Measurements from ENCODE around the gene PARVB.

The PARVB gene

GRCh38 chr22:43990044-43990443, 34.1 kb upstream of the PARVB start:
- no peaks in the 10 kb centered on the region for H3K27me3 ChIP-seq (ENCODE audit: control insufficient read depth, insufficient read depth, low read length, poor library complexity, severe bottlenecking)
- no peak overlapping the region for H3K4me3 ChIP-seq (ENCODE audit: insufficient read depth, low read depth, low read length)
- 88 to 91% methylated on average over 12 to 13 of the region's 13 CpGs for WGBS, 2 experiments
- no peaks in the 10 kb centered on the region for H3K4me1 ChIP-seq (ENCODE audit: control insufficient read depth, insufficient read depth, low read length)
- peaks cover 13% of the 10 kb centered on the region for H3K36me3 ChIP-seq (ENCODE audit: control insufficient read depth, insufficient read depth, low read length)
- no peak overlapping the region for H3K27ac ChIP-seq (ENCODE audit: insufficient read depth, low read depth, low read length, poor library complexity, severe bottlenecking)
- no peaks in the 10 kb centered on the region for H3K9me3 ChIP-seq (ENCODE audit: control insufficient read depth, low read length)

GRCh38 chr22:43991316-43992020, 32.6 kb upstream of the PARVB start:
- H3K27ac ChIP-seq (ENCODE audit: insufficient read depth, low read depth, low read length, poor library complexity, severe bottlenecking), result no peak overlapping the region
- no peak overlapping the region for H3K4me3 ChIP-seq (ENCODE audit: insufficient read depth, low read depth, low read length)
- H3K4me1 ChIP-seq (ENCODE audit: control insufficient read depth, insufficient read depth, low read length), result no peaks in the 10 kb centered on the region
- H3K36me3 ChIP-seq (ENCODE audit: control insufficient read depth, insufficient read depth, low read length), result peaks cover 13% of the 10 kb centered on the region
- H3K9me3 ChIP-seq (ENCODE audit: control insufficient read depth, low read length), result no peaks in the 10 kb centered on the region
- H3K27me3 ChIP-seq (ENCODE audit: control insufficient read depth, insufficient read depth, low read length, poor library complexity, severe bottlenecking), result no peaks in the 10 kb centered on the region
- WGBS, 2 experiments, result 96% methylated on average over 11 of the region's 11 CpGs

GRCh38 chr22:43992331-43992821, 31.7 kb upstream of the PARVB start:
- 90% methylated on average over 16 of the region's 16 CpGs for WGBS, 2 experiments
- H3K9me3 ChIP-seq (ENCODE audit: control insufficient read depth, low read length), result no peaks in the 10 kb centered on the region
- no peaks in the 10 kb centered on the region for H3K4me1 ChIP-seq (ENCODE audit: control insufficient read depth, insufficient read depth, low read length)
- peaks cover 13% of the 10 kb centered on the region for H3K36me3 ChIP-seq (ENCODE audit: control insufficient read depth, insufficient read depth, low read length)
- no peak overlapping the region for H3K27ac ChIP-seq (ENCODE audit: insufficient read depth, low read depth, low read length, poor library complexity, severe bottlenecking)
- no peak overlapping the region for H3K4me3 ChIP-seq (ENCODE audit: insufficient read depth, low read depth, low read length)
- no peaks in the 10 kb centered on the region for H3K27me3 ChIP-seq (ENCODE audit: control insufficient read depth, insufficient read depth, low read length, poor library complexity, severe bottlenecking)

- Histone ChIP-seq H3K27ac (ENCODE audit: insufficient read depth, low read depth, low read length, poor library complexity, severe bottlenecking) (no peak overlapping the region), H3K4me1 (ENCODE audit: control insufficient read depth, insufficient read depth, low read length) (no peaks in the 10 kb centered on the region), H3K27me3 (ENCODE audit: control insufficient read depth, insufficient read depth, low read length, poor library complexity, severe bottlenecking) (no peaks in the 10 kb centered on the region), H3K9me3 (ENCODE audit: control insufficient read depth, low read length) (no peaks in the 10 kb centered on the region), H3K4me3 (ENCODE audit: insufficient read depth, low read depth, low read length) (no peak overlapping the region), H3K36me3 (ENCODE audit: control insufficient read depth, insufficient read depth, low read length) (peaks cover 13% of the 10 kb centered on the region)
- WGBS, 2 experiments, result 49 to 50% methylated on average over 20 of the region's 20 CpGs
Measured at GRCh38 chr22:43993072-43993760, 30.9 kb upstream of the PARVB start.

- no peaks in the 10 kb centered on the region for H3K9me3 ChIP-seq (ENCODE audit: control insufficient read depth, low read length)
- H3K4me1 ChIP-seq (ENCODE audit: control insufficient read depth, insufficient read depth, low read length), result no peaks in the 10 kb centered on the region
- H3K27ac ChIP-seq (ENCODE audit: insufficient read depth, low read depth, low read length, poor library complexity, severe bottlenecking), result no peak overlapping the region
- H3K4me3 ChIP-seq (ENCODE audit: insufficient read depth, low read depth, low read length), result no peak overlapping the region
- peaks cover 13% of the 10 kb centered on the region for H3K36me3 ChIP-seq (ENCODE audit: control insufficient read depth, insufficient read depth, low read length)
- H3K27me3 ChIP-seq (ENCODE audit: control insufficient read depth, insufficient read depth, low read length, poor library complexity, severe bottlenecking), result no peaks in the 10 kb centered on the region
- 94 to 95% methylated on average over 11 of the region's 11 CpGs for WGBS, 2 experiments
Measured at GRCh38 chr22:43994006-43994405, 30.1 kb upstream of the PARVB start.

- Histone ChIP-seq H3K9me3 (ENCODE audit: control insufficient read depth, low read length) (no peaks in the 10 kb centered on the region), H3K27ac (ENCODE audit: insufficient read depth, low read depth, low read length, poor library complexity, severe bottlenecking) (no peak overlapping the region), H3K36me3 (ENCODE audit: control insufficient read depth, insufficient read depth, low read length) (peaks cover 13% of the 10 kb centered on the region), H3K4me3 (ENCODE audit: insufficient read depth, low read depth, low read length) (no peak overlapping the region), H3K27me3 (ENCODE audit: control insufficient read depth, insufficient read depth, low read length, poor library complexity, severe bottlenecking) (no peaks in the 10 kb centered on the region), H3K4me1 (ENCODE audit: control insufficient read depth, insufficient read depth, low read length) (no peaks in the 10 kb centered on the region)
- WGBS, 2 experiments, result 91 to 92% methylated on average over 9 of the region's 9 CpGs
Measured at GRCh38 chr22:43994416-43994815, 29.7 kb upstream of the PARVB start.

- no peaks in the 10 kb centered on the region for H3K27me3 ChIP-seq (ENCODE audit: control insufficient read depth, insufficient read depth, low read length, poor library complexity, severe bottlenecking)
- no peaks in the 10 kb centered on the region for H3K9me3 ChIP-seq (ENCODE audit: control insufficient read depth, low read length)
- H3K27ac ChIP-seq (ENCODE audit: insufficient read depth, low read depth, low read length, poor library complexity, severe bottlenecking), result no peak overlapping the region
- 95% methylated on average over 15 of the region's 15 CpGs for WGBS, 2 experiments
- no peak overlapping the region for H3K4me3 ChIP-seq (ENCODE audit: insufficient read depth, low read depth, low read length)
- no peaks in the 10 kb centered on the region for H3K4me1 ChIP-seq (ENCODE audit: control insufficient read depth, insufficient read depth, low read length)
- peaks cover 13% of the 10 kb centered on the region for H3K36me3 ChIP-seq (ENCODE audit: control insufficient read depth, insufficient read depth, low read length)
Measured at GRCh38 chr22:43995057-43995685, 28.9 kb upstream of the PARVB start.

- H3K4me1 ChIP-seq (ENCODE audit: control insufficient read depth, insufficient read depth, low read length), result no peaks in the 10 kb centered on the region
- no peaks in the 10 kb centered on the region for H3K9me3 ChIP-seq (ENCODE audit: control insufficient read depth, low read length)
- H3K27ac ChIP-seq (ENCODE audit: insufficient read depth, low read depth, low read length, poor library complexity, severe bottlenecking), result no peak overlapping the region
- 85 to 98% methylated on average over 9 to 10 of the region's 10 CpGs for WGBS, 2 experiments
- no peak overlapping the region for H3K4me3 ChIP-seq (ENCODE audit: insufficient read depth, low read depth, low read length)
- no peaks in the 10 kb centered on the region for H3K27me3 ChIP-seq (ENCODE audit: control insufficient read depth, insufficient read depth, low read length, poor library complexity, severe bottlenecking)
- H3K36me3 ChIP-seq (ENCODE audit: control insufficient read depth, insufficient read depth, low read length), result peaks cover 8% of the 10 kb centered on the region
Measured at GRCh38 chr22:43995798-43996169, 28.3 kb upstream of the PARVB start.

GRCh38 chr22:43996170-43996980, 27.7 kb upstream of the PARVB start:
- H3K36me3 ChIP-seq (ENCODE audit: control insufficient read depth, insufficient read depth, low read length), result peaks cover 8% of the 10 kb centered on the region

GRCh38 chr22:43996981-43997265, 27.2 kb upstream of the PARVB start:
- no peak overlapping the region for H3K4me3 ChIP-seq (ENCODE audit: insufficient read depth, low read depth, low read length)
- H3K27me3 ChIP-seq (ENCODE audit: control insufficient read depth, insufficient read depth, low read length, poor library complexity, severe bottlenecking), result no peaks in the 10 kb centered on the region
- H3K4me1 ChIP-seq (ENCODE audit: control insufficient read depth, insufficient read depth, low read length), result no peaks in the 10 kb centered on the region
- peaks cover 4% of the 10 kb centered on the region for H3K36me3 ChIP-seq (ENCODE audit: control insufficient read depth, insufficient read depth, low read length)
- no peak overlapping the region for H3K27ac ChIP-seq (ENCODE audit: insufficient read depth, low read depth, low read length, poor library complexity, severe bottlenecking)
- H3K9me3 ChIP-seq (ENCODE audit: control insufficient read depth, low read length), result no peaks in the 10 kb centered on the region
- 58 to 64% methylated on average over 8 of the region's 8 CpGs for WGBS, 2 experiments

More at GRCh38 chr22:43996170-43996980, 27.7 kb upstream of the PARVB start:
- no peak overlapping the region for H3K4me3 ChIP-seq (ENCODE audit: insufficient read depth, low read depth, low read length)
- H3K9me3 ChIP-seq (ENCODE audit: control insufficient read depth, low read length), result no peaks in the 10 kb centered on the region
- WGBS, 2 experiments, result 94% methylated on average over 45 of the region's 45 CpGs
- no peaks in the 10 kb centered on the region for H3K4me1 ChIP-seq (ENCODE audit: control insufficient read depth, insufficient read depth, low read length)
- no peak overlapping the region for H3K27ac ChIP-seq (ENCODE audit: insufficient read depth, low read depth, low read length, poor library complexity, severe bottlenecking)
- no peaks in the 10 kb centered on the region for H3K27me3 ChIP-seq (ENCODE audit: control insufficient read depth, insufficient read depth, low read length, poor library complexity, severe bottlenecking)
